Testis (tissue), 2 donors: ENCODE results near the gene DPEP2.

Source experiments
- POLR2A ChIP-seq: fragments of 450-650 bp; IDR thresholded peaks from one replicate; pipeline ENCODE4 v1.6.1; 2017; ENCODE audit warnings: antibody characterized with exemption, mild to moderate bottlenecking, moderate library complexity
- TF ChIP-seq, protein P1 (sequence below), 3 experiments: fragments of 450-650 bp in 2 of 3; fragments of 200-600 bp in 1 of 3; sonication (generic) in 1 of 3; IDR thresholded peaks; one replicate each; pipeline ENCODE4 v1.5.1; 2016 to 2019; ENCODE audit warnings: antibody characterized with exemption in 3 of 3, mild to moderate bottlenecking in 2 of 3, moderate library complexity in 1 of 3

DNA sequence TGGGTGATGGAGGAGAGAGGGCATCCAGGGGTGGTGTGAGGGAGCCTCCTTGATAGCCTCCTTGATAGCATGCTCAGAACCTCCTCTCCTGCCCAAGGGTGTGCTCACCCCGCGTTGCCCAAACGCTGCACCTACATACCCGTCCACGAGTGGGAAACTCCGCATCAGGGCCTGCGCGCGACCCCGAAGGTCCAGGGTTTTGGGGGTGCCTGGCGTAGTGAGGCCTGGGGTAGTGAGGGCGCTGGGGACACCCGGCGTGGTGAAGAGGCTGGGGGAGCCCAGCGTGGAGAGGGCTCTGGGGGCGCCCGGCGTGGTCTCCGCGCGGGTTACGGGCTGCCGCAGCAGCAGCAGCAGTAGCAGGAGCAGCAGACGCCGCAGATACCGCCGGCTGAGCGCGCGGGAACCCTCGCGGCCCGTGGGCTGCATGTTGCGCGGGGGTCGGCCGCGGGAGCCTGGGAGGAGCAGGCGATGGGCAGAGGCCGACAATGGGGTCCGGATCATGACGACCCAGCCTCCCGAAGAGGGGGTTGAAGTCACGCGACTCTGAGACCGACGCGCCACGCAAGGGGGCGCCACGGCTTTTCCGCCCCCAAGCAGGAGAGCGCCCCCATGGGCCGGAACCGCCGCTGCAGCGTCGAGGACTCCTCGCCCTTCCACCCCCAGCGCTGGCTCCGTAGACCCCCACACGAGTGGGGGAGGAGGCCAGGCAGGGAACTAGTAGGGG lies 19.2 kb downstream of the DPEP2 start, which contains the start of gene DPEP3:
- TF ChIP-seq, protein P1, sequence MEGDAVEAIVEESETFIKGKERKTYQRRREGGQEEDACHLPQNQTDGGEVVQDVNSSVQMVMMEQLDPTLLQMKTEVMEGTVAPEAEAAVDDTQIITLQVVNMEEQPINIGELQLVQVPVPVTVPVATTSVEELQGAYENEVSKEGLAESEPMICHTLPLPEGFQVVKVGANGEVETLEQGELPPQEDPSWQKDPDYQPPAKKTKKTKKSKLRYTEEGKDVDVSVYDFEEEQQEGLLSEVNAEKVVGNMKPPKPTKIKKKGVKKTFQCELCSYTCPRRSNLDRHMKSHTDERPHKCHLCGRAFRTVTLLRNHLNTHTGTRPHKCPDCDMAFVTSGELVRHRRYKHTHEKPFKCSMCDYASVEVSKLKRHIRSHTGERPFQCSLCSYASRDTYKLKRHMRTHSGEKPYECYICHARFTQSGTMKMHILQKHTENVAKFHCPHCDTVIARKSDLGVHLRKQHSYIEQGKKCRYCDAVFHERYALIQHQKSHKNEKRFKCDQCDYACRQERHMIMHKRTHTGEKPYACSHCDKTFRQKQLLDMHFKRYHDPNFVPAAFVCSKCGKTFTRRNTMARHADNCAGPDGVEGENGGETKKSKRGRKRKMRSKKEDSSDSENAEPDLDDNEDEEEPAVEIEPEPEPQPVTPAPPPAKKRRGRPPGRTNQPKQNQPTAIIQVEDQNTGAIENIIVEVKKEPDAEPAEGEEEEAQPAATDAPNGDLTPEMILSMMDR (IDR thresholded peaks at IDR 0.05) = peak in 2 of 3 experiments; percentile 28 to 36
- TF ChIP-seq POLR2A = no peak
